ENCODE results near the gene KCNMA1. TPM values are rescaled to one million over a fixed set of nuclear protein-coding genes. Genes with fewer than 3 reads are reported as not detected.

KCNMA1 gene
- total RNA-seq, 1 donor from 2014 or later = 30.1 TPM

- H3K9me3 Mint-ChIP-seq = no peaks in the 10 kb centered on the region
- H3K27me3 Mint-ChIP-seq = peaks cover 35% of the 10 kb centered on the region
- no peaks in the 10 kb centered on the region for H3K36me3 Mint-ChIP-seq
- peak overlapping the region; percentile 21 for H3K27ac Mint-ChIP-seq
- no peak overlapping the region for H3K4me3 Mint-ChIP-seq
- peaks cover 10% of the 10 kb centered on the region for H3K4me1 Mint-ChIP-seq (ENCODE audit: unreplicated experiment)
- no peak for DNase-seq (ENCODE audit: extremely low spot score, unreplicated experiment)
- no peak for TF ChIP-seq CTCF (conservative IDR thresholded peaks at IDR 0.05)
These were observed 518.9 kb downstream of the KCNMA1 start for GRCh38 chr10:77118603-77119282.

GRCh38 chr10:77117501-77117900, 520.1 kb downstream of the KCNMA1 start:
- H3K4me1 Mint-ChIP-seq (ENCODE audit: unreplicated experiment) = peaks cover 10% of the 10 kb centered on the region
- DNase-seq (ENCODE audit: extremely low spot score, unreplicated experiment) = no peak
- H3K9me3 Mint-ChIP-seq = no peaks in the 10 kb centered on the region
- TF ChIP-seq CTCF (conservative IDR thresholded peaks at IDR 0.05) = no peak
- H3K27ac Mint-ChIP-seq = no peak overlapping the region
- peaks cover 35% of the 10 kb centered on the region for H3K27me3 Mint-ChIP-seq
- no peak overlapping the region for H3K4me3 Mint-ChIP-seq
- H3K36me3 Mint-ChIP-seq = no peaks in the 10 kb centered on the region

GRCh38 chr10:77116904-77117303, 520.7 kb downstream of the KCNMA1 start:
- no peak for TF ChIP-seq CTCF (conservative IDR thresholded peaks at IDR 0.05)
- no peak for DNase-seq (ENCODE audit: extremely low spot score, unreplicated experiment)
- Mint-ChIP-seq H3K36me3 (no peaks in the 10 kb centered on the region), H3K4me3 (no peak overlapping the region), H3K27ac (no peak overlapping the region), H3K4me1 (ENCODE audit: unreplicated experiment) (peaks cover 14% of the 10 kb centered on the region), H3K27me3 (peaks cover 38% of the 10 kb centered on the region), H3K9me3 (no peaks in the 10 kb centered on the region)

GRCh38 chr10:77114181-77114821, 523.3 kb downstream of the KCNMA1 start:
- H3K27ac Mint-ChIP-seq = no peak overlapping the region
- no peak overlapping the region for H3K4me3 Mint-ChIP-seq
- peaks cover 19% of the 10 kb centered on the region for H3K4me1 Mint-ChIP-seq (ENCODE audit: unreplicated experiment)
- no peaks in the 10 kb centered on the region for H3K9me3 Mint-ChIP-seq
- H3K36me3 Mint-ChIP-seq = no peaks in the 10 kb centered on the region
- TF ChIP-seq CTCF (conservative IDR thresholded peaks at IDR 0.05) = no peak
- H3K27me3 Mint-ChIP-seq = peaks cover 34% of the 10 kb centered on the region
- no peak for DNase-seq (ENCODE audit: extremely low spot score, unreplicated experiment)

- Mint-ChIP-seq H3K4me3 (no peak overlapping the region), H3K4me1 (ENCODE audit: unreplicated experiment) (peaks cover 16% of the 10 kb centered on the region), H3K9me3 (no peaks in the 10 kb centered on the region), H3K27me3 (peaks cover 25% of the 10 kb centered on the region), H3K36me3 (peaks cover 4% of the 10 kb centered on the region), H3K27ac (no peak overlapping the region)
- peak; percentile 96 for TF ChIP-seq CTCF (conservative IDR thresholded peaks at IDR 0.05)
- DNase-seq (ENCODE audit: extremely low spot score, unreplicated experiment) = no peak
These were observed 525.7 kb downstream of the KCNMA1 start for GRCh38 chr10:77111611-77112550.
